HepG2 (cell line): Measurements from ENCODE around the gene ACE. TPM values are rescaled to one million over a fixed set of nuclear protein-coding genes. Genes with fewer than 3 reads are reported as not detected.

Experiments
- CBX2 ChIP-seq, 2 experiments: fragments of 200-600 bp in 1 of 2; sonication (generic); formaldehyde crosslinking in 1 of 2; IDR thresholded peaks; 2 replicates each; pipeline versions ENCODE4 v1.7.0 to v1.8.1; 2018 to 2022; ENCODE audit warnings: low read depth in 2 of 2, low read length in 1 of 2, mild to moderate bottlenecking in 1 of 2, missing genetic modification reagents in 1 of 2
- CHCHD3 ChIP-seq: sonication (generic); formaldehyde crosslinking; IDR thresholded peaks from 2 replicates; pipeline ENCODE4 v1.8.0; 2022; ENCODE audit warnings: mild to moderate bottlenecking, missing genetic modification reagents, moderate library complexity
- LRRFIP1 ChIP-seq: sonication (generic); formaldehyde crosslinking; conservative IDR thresholded peaks from 2 replicates; pipeline ENCODE4 v1.4.0; 2020; ENCODE audit warnings: missing genetic modification reagents
- PLSCR1 ChIP-seq: sonication (generic); formaldehyde crosslinking; IDR thresholded peaks from 2 replicates; pipeline ENCODE4 v1.5.0; 2020; ENCODE audit warnings: missing genetic modification reagents, mild to moderate bottlenecking, borderline replicate concordance
- RAD51 ChIP-seq: fragments of 450-650 bp; IDR thresholded peaks from 2 replicates; pipeline ENCODE4 v1.6.1; 2016; ENCODE audit warnings: borderline replicate concordance
- SALL1 ChIP-seq: sonication (generic); formaldehyde crosslinking; IDR thresholded peaks from 2 replicates; pipeline ENCODE4 v1.8.0; 2022; ENCODE audit warnings: mild to moderate bottlenecking, missing genetic modification reagents
- XBP1 ChIP-seq: sonication (generic); formaldehyde crosslinking; IDR thresholded peaks from 2 replicates; pipeline ENCODE4 v1.5.0; 2020; ENCODE audit warnings: missing genetic modification reagents
- ZNF235 ChIP-seq: sonication (generic); formaldehyde crosslinking; IDR thresholded peaks from 2 replicates; pipeline ENCODE4 v1.8.1; 2023; ENCODE audit warnings: mild to moderate bottlenecking, missing genetic modification reagents, borderline replicate concordance
- ZNF292 ChIP-seq: sonication (generic); formaldehyde crosslinking; IDR thresholded peaks from 2 replicates; pipeline ENCODE4 v1.8.1; 2022; ENCODE audit warnings: mild to moderate bottlenecking, low read depth, missing genetic modification reagents, borderline replicate concordance
- ZNF547 ChIP-seq: sonication (generic); formaldehyde crosslinking; IDR thresholded peaks from 2 replicates; pipeline ENCODE4 v1.5.1; 2020; ENCODE audit warnings: mild to moderate bottlenecking, missing genetic modification reagents
- ZNF616 ChIP-seq: sonication (generic); formaldehyde crosslinking; IDR thresholded peaks from 2 replicates; pipeline ENCODE4 v1.5.0; 2020; ENCODE audit warnings: low read depth, mild to moderate bottlenecking, missing genetic modification reagents
- ZNF839 ChIP-seq: sonication (generic); formaldehyde crosslinking; IDR thresholded peaks from 2 replicates; pipeline ENCODE4 v1.4.0; 2020; ENCODE audit warnings: missing genetic modification reagents, mild to moderate bottlenecking, borderline replicate concordance
- polyA plus RNA-seq, 8 experiments: library from polyadenylated mRNA; depleted of rRNA in 3 of 8; stranded (reverse) in 7 of 8; unstranded in 1 of 8; fragments of >200 nt; fragmentation: Illumina TruSeq in 4 of 8; extraction: Trizol in 4 of 8; gene quantifications; 2 replicates each; pipeline versions ENCODE4 v1.2.1 to v1.2.3, GENCODE V29; 2011 to 2016; ENCODE audit warnings: low read depth in 4 of 8, missing spikeins in 1 of 8, mixed read lengths in 1 of 8; ENCODE audit not compliant: insufficient read depth in 1 of 8
- total RNA-seq, 5 experiments: library from RNA; depleted of rRNA; stranded (reverse); fragments of >200 nt; fragmentation: Illumina TruSeq; extraction: Trizol; gene quantifications; 2 replicates each; pipeline ENCODE4 v1.2.3, GENCODE V29; 2016; ENCODE audit warnings: low read depth in 1 of 5
- TF ChIP-seq, protein P1 (sequence below): fragments of 450-650 bp; IDR thresholded peaks from 2 replicates; pipeline ENCODE4 v1.6.1; 2017; ENCODE audit warnings: mild to moderate bottlenecking
- TF ChIP-seq, protein P2 (sequence below): sonication (generic); formaldehyde crosslinking; IDR thresholded peaks from 2 replicates; pipeline ENCODE4 v1.5.1; 2020; ENCODE audit warnings: missing genetic modification reagents, mild to moderate bottlenecking, borderline replicate concordance

Gene ACE
- total and polyA plus RNA-seq, 2 of the 13 experiments (the other 11 are each of a cell fraction or from before 2014, with no cell fraction given), result 0.08 to 0.13 TPM

GRCh38 chr17:63519116-63519881 is 42.4 kb downstream of the ACE start (continued):
- TF ChIP-seq SALL1 (CRISPR knock-in tag) (0 out of 2 replicates have a peak, but pooled peaks have one; percentile 2), PLSCR1 (CRISPR knock-in tag) (no peak), XBP1 (CRISPR knock-in tag) (no peak), ZNF292 (CRISPR knock-in tag) (0 out of 2 replicates have a peak, but pooled peaks have one; percentile 15), CHCHD3 (CRISPR knock-in tag) (peak; percentile 38; the same call in 1 of the 2 replicates), ZNF616 (CRISPR knock-in tag) (peak; percentile 36; the same call in 1 of the 2 replicates), RAD51 (no peak), ZNF235 (CRISPR knock-in tag) (0 out of 2 replicates have a peak, but pooled peaks have one; percentile 46), CBX2 (IDR thresholded peaks at IDR 0.05; ENCODE audit: low read depth, low read length) (no peak), CBX2 (CRISPR knock-in tag; IDR thresholded peaks at IDR 0.05; ENCODE audit: low read depth) (no peak), ZNF547 (0 out of 2 replicates have a peak, but pooled peaks have one; percentile 13), LRRFIP1 (CRISPR knock-in tag) (no peak), ZNF839 (CRISPR knock-in tag) (no peak)
- TF ChIP-seq, protein P1, sequence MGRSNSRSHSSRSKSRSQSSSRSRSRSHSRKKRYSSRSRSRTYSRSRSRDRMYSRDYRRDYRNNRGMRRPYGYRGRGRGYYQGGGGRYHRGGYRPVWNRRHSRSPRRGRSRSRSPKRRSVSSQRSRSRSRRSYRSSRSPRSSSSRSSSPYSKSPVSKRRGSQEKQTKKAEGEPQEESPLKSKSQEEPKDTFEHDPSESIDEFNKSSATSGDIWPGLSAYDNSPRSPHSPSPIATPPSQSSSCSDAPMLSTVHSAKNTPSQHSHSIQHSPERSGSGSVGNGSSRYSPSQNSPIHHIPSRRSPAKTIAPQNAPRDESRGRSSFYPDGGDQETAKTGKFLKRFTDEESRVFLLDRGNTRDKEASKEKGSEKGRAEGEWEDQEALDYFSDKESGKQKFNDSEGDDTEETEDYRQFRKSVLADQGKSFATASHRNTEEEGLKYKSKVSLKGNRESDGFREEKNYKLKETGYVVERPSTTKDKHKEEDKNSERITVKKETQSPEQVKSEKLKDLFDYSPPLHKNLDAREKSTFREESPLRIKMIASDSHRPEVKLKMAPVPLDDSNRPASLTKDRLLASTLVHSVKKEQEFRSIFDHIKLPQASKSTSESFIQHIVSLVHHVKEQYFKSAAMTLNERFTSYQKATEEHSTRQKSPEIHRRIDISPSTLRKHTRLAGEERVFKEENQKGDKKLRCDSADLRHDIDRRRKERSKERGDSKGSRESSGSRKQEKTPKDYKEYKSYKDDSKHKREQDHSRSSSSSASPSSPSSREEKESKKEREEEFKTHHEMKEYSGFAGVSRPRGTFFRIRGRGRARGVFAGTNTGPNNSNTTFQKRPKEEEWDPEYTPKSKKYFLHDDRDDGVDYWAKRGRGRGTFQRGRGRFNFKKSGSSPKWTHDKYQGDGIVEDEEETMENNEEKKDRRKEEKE, result no peak
- TF ChIP-seq, protein P2, sequence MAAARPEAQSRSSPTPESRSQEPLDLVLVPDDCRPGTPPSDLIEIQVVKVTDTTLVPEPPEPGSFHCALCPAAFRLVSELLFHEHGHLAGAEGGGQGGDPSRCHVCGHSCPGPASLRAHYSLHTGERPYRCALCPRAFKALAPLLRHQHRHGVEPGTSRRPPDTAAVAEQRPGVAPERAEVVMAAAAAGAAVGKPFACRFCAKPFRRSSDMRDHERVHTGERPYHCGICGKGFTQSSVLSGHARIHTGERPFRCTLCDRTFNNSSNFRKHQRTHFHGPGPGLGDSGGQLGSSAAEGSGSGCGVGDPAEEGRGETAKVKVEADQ (CRISPR knock-in tag), result 0 out of 2 replicates have a peak, but pooled peaks have one; percentile 41
